ENCODE measurements around the gene NME1.

DNA sequence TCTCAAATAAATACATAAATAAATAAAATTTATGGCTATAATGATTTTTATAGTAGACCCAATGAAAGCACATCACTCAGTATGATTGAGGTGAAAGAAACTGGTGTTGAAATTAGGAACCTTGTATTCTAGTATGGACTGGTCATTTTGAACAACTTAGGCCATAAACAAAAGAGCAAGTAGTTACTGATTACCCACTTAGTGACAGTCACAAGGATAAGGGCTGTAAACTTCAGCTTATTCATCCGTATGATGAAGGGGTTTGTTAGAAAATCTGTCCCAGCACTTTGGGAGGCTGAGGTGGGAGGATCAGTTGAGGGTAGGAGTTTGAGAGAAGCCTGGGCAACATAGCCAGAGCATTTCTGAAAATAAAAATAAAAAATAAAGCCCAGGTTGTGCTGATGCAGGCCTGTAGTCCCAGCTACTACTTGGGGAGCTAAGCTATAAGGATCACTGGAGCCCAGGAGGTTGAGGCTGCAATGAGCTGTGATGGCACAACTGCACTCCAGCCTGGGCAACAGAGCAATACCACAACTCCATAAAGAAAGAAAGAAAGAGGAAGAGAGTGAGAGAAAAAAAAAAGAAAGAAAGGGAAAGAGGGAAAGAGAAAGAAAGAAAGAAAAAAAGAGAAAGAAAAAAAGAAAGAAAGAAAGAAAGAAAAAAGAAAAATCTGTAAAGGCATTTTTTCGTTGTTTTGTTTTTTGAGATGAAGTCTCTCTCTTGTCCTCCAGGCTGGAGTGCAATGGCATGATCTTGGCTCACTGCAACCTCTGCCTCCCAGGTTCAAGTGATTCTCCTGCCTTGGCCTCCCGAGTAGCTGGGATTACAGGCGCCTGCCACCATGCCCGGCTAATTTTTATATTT is 28.5 kb upstream of the NME1 start:
- TF ChIP-seq, protein P1, sequence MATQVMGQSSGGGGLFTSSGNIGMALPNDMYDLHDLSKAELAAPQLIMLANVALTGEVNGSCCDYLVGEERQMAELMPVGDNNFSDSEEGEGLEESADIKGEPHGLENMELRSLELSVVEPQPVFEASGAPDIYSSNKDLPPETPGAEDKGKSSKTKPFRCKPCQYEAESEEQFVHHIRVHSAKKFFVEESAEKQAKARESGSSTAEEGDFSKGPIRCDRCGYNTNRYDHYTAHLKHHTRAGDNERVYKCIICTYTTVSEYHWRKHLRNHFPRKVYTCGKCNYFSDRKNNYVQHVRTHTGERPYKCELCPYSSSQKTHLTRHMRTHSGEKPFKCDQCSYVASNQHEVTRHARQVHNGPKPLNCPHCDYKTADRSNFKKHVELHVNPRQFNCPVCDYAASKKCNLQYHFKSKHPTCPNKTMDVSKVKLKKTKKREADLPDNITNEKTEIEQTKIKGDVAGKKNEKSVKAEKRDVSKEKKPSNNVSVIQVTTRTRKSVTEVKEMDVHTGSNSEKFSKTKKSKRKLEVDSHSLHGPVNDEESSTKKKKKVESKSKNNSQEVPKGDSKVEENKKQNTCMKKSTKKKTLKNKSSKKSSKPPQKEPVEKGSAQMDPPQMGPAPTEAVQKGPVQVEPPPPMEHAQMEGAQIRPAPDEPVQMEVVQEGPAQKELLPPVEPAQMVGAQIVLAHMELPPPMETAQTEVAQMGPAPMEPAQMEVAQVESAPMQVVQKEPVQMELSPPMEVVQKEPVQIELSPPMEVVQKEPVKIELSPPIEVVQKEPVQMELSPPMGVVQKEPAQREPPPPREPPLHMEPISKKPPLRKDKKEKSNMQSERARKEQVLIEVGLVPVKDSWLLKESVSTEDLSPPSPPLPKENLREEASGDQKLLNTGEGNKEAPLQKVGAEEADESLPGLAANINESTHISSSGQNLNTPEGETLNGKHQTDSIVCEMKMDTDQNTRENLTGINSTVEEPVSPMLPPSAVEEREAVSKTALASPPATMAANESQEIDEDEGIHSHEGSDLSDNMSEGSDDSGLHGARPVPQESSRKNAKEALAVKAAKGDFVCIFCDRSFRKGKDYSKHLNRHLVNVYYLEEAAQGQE (IDR thresholded peaks at IDR 0.05; ENCODE audit: insufficient read depth in 1 of 2, low read depth in 2 of 2, low read length in 2 of 2), result no peak
- no peak for TF ChIP-seq POLR2AphosphoS5 (IDR thresholded peaks at IDR 0.05; ENCODE audit: low read depth, low read length)
- TF ChIP-seq SIN3A (IDR thresholded peaks at IDR 0.05; ENCODE audit: borderline replicate concordance, insufficient read depth, low read length), result no peak
- no peak for TF ChIP-seq FOXP2 (optimal IDR thresholded peaks at IDR 0.05; ENCODE audit: borderline replicate concordance, extremely low read depth, extremely low read length, insufficient read depth)
- no peak for TF ChIP-seq TAF1 (IDR thresholded peaks at IDR 0.05; ENCODE audit: borderline replicate concordance, insufficient read depth, low read length)
